ENCODE measurements around the gene FAM151B.

DNA sequence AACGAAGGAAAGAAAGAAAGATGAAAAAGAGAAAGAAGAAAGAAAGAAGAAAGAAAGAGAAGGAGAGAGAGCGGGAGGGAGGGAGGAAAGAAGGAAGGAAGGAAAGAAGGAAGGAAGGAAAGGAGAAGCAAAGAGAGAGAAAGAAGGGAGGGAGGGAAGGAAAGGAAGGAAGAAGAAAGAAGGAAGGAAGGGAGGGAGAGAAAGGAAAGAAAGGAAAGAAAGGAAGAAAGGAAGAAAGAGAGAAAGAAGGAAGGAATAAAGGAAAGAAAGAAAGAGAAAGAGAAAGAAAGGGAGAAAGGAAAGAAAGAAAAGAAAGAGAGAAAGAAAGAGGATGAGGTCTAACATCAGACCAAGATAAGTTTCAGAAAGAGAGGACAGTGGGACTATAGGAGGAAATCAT lies 91.2 kb downstream of the FAM151B start:
- TF ChIP-seq GRHL2 (CRISPR knock-in tag; IDR thresholded peaks at IDR 0.05; ENCODE audit: insufficient replicate concordance, severe bottlenecking) (no peak), ZNF232 (CRISPR knock-in tag; IDR thresholded peaks at IDR 0.05) (no peak), ZBTB21 (CRISPR knock-in tag; IDR thresholded peaks at IDR 0.05; ENCODE audit: borderline replicate concordance) (no peak)
- TF ChIP-seq, protein P1, sequence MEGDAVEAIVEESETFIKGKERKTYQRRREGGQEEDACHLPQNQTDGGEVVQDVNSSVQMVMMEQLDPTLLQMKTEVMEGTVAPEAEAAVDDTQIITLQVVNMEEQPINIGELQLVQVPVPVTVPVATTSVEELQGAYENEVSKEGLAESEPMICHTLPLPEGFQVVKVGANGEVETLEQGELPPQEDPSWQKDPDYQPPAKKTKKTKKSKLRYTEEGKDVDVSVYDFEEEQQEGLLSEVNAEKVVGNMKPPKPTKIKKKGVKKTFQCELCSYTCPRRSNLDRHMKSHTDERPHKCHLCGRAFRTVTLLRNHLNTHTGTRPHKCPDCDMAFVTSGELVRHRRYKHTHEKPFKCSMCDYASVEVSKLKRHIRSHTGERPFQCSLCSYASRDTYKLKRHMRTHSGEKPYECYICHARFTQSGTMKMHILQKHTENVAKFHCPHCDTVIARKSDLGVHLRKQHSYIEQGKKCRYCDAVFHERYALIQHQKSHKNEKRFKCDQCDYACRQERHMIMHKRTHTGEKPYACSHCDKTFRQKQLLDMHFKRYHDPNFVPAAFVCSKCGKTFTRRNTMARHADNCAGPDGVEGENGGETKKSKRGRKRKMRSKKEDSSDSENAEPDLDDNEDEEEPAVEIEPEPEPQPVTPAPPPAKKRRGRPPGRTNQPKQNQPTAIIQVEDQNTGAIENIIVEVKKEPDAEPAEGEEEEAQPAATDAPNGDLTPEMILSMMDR (IDR thresholded peaks at IDR 0.05) = no peak
- TF ChIP-seq, protein P2, sequence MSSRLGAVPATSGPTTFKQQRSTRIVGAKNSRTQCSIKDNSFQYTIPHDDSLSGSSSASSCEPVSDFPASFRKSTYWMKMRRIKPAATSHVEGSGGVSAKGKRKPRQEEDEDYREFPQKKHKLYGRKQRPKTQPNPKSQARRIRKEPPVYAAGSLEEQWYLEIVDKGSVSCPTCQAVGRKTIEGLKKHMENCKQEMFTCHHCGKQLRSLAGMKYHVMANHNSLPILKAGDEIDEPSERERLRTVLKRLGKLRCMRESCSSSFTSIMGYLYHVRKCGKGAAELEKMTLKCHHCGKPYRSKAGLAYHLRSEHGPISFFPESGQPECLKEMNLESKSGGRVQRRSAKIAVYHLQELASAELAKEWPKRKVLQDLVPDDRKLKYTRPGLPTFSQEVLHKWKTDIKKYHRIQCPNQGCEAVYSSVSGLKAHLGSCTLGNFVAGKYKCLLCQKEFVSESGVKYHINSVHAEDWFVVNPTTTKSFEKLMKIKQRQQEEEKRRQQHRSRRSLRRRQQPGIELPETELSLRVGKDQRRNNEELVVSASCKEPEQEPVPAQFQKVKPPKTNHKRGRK (CRISPR knock-in tag; IDR thresholded peaks at IDR 0.05; ENCODE audit: borderline replicate concordance) = peak; percentile 84; the same call in 1 of the 2 replicates
